ENCODE measurements around the gene LANCL3.

DNA sequence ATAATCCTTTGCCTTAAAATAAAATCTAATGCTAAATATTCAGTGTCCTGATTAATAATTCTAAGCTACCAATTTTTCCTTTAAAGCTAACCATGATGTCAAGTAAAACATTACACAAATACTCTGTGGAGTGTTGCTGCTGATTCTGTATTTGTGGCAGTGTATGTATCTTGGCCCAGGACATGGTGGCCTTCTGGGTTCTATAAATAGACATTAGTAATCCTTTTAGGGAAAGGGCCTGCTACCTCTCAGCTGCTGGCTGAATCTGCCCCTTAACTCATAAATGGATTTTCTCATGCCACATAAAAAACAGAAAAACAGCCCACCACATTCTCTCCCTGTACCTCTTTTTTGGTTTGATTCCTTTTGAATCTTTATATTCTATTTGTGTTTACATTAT is 113.0 kb downstream of the LANCL3 start:
- TF ChIP-seq, protein P1, sequence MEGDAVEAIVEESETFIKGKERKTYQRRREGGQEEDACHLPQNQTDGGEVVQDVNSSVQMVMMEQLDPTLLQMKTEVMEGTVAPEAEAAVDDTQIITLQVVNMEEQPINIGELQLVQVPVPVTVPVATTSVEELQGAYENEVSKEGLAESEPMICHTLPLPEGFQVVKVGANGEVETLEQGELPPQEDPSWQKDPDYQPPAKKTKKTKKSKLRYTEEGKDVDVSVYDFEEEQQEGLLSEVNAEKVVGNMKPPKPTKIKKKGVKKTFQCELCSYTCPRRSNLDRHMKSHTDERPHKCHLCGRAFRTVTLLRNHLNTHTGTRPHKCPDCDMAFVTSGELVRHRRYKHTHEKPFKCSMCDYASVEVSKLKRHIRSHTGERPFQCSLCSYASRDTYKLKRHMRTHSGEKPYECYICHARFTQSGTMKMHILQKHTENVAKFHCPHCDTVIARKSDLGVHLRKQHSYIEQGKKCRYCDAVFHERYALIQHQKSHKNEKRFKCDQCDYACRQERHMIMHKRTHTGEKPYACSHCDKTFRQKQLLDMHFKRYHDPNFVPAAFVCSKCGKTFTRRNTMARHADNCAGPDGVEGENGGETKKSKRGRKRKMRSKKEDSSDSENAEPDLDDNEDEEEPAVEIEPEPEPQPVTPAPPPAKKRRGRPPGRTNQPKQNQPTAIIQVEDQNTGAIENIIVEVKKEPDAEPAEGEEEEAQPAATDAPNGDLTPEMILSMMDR (IDR thresholded peaks at IDR 0.05) = no peak
- no peak for TF ChIP-seq POLR2A (IDR thresholded peaks at IDR 0.05)
